ENCODE measurements around the gene CASZ1. TPM values are rescaled to one million over a fixed set of nuclear protein-coding genes. Genes with fewer than 3 reads are reported as not detected.

The CASZ1 gene
- total RNA-seq, 4 donors from 2014 or later = 22.1 to 47.4 (median 28.0) TPM

GRCh38 chr1:10694633-10695627 lies 101.5 kb downstream of the CASZ1 start:
- peaks cover 0 to 49% (median 21%) of the 10 kb centered on the region in 3 donors for H3K4me1 ChIP-seq
- WGBS, 2 donors (ENCODE audit: low coverage in 1 of 2) = 4% methylated on average over 11 of the region's 126 CpGs; no CpG with 5 or more reads in 1 of the 2 donors

GRCh38 chr1:10694274-10694632 lies 102.2 kb downstream of the CASZ1 start:
- peak; percentile 75 for ATAC-seq
- Histone ChIP-seq H3K4me3 (peak overlapping the region; percentile 83 to 86), H3K27me3 (no peaks in the 10 kb centered on the region), H3K4me1 (peaks cover 0 to 55% (median 25%) of the 10 kb centered on the region in 3 donors), H3K9me3 (no peaks in the 10 kb centered on the region), H3K27ac (peak overlapping the region; percentile 93 to 98 (median 94)), H3K36me3 (no peaks in the 10 kb centered on the region)
- no CpG with 5 or more reads among the region's 46 CpGs for WGBS, 2 donors (ENCODE audit: low coverage in 1 of 2)
- TF ChIP-seq EP300 (IDR thresholded peaks at IDR 0.05) (no peak), CTCF (IDR thresholded peaks at IDR 0.05) (peak in 1 of 4 experiments; percentile 18), POLR2A (IDR thresholded peaks at IDR 0.05) (no peak), POLR2AphosphoS5 (IDR thresholded peaks at IDR 0.05) (peak; percentile 30)

More at GRCh38 chr1:10694633-10695627, 101.5 kb downstream of the CASZ1 start:
- no peaks in the 10 kb centered on the region for H3K9me3 ChIP-seq
- H3K36me3 ChIP-seq = no peaks in the 10 kb centered on the region
- H3K4me3 ChIP-seq = peak overlapping the region; percentile 40 to 86
- H3K27ac ChIP-seq = peak overlapping the region; percentile 60 to 98 (median 94)
- ATAC-seq = peak; percentile 93
- no peak for TF ChIP-seq POLR2A (IDR thresholded peaks at IDR 0.05)
- H3K27me3 ChIP-seq = no peaks in the 10 kb centered on the region

GRCh38 chr1:10693497-10694273 lies 102.8 kb downstream of the CASZ1 start:
- Histone ChIP-seq H3K9me3 (no peaks in the 10 kb centered on the region), H3K4me3 (peak overlapping the region; percentile 83 to 86), H3K4me1 (peaks cover 5 to 61% (median 31%) of the 10 kb centered on the region in 3 donors), H3K36me3 (no peaks in the 10 kb centered on the region), H3K27me3 (no peaks in the 10 kb centered on the region), H3K27ac (peak overlapping the region; percentile 93 to 98 (median 94))
- 0% methylated on average over 5 to 30 of the region's 79 CpGs for WGBS, 2 donors (ENCODE audit: low coverage in 1 of 2)
- TF ChIP-seq POLR2A (IDR thresholded peaks at IDR 0.05) (no peak), POLR2AphosphoS5 (IDR thresholded peaks at IDR 0.05) (no peak), EP300 (IDR thresholded peaks at IDR 0.05) (no peak), CTCF (IDR thresholded peaks at IDR 0.05) (no peak)
- peak; percentile 2 for ATAC-seq

GRCh38 chr1:10693152-10693496 lies 103.3 kb downstream of the CASZ1 start:
- Histone ChIP-seq H3K27ac (peak overlapping the region; percentile 5 to 95 (median 80)), H3K27me3 (no peaks in the 10 kb centered on the region), H3K4me1 (peaks cover 5 to 67% (median 35%) of the 10 kb centered on the region in 3 donors), H3K4me3 (peak overlapping the region; percentile 83 to 86), H3K36me3 (no peaks in the 10 kb centered on the region), H3K9me3 (no peaks in the 10 kb centered on the region)
- ATAC-seq = no peak
- WGBS, 2 donors (ENCODE audit: low coverage in 1 of 2) = 23 to 40% methylated on average over 5 of the region's 6 CpGs
- TF ChIP-seq POLR2AphosphoS5 (IDR thresholded peaks at IDR 0.05) (no peak), EP300 (IDR thresholded peaks at IDR 0.05) (no peak), CTCF (IDR thresholded peaks at IDR 0.05) (no peak), POLR2A (IDR thresholded peaks at IDR 0.05) (no peak)

- WGBS, 2 donors (ENCODE audit: low coverage in 1 of 2) = 28 to 69% methylated on average over 4 to 7 of the region's 13 CpGs
- no peaks in the 10 kb centered on the region for H3K9me3 ChIP-seq
- ATAC-seq = no peak
- H3K27me3 ChIP-seq = no peaks in the 10 kb centered on the region
- H3K4me3 ChIP-seq = peak overlapping the region; percentile 83 to 86
- H3K27ac ChIP-seq = peak overlapping the region; percentile 5 to 95 (median 80)
- TF ChIP-seq POLR2A (IDR thresholded peaks at IDR 0.05) (no peak), EP300 (IDR thresholded peaks at IDR 0.05) (no peak), CTCF (IDR thresholded peaks at IDR 0.05) (peak in 2 of 4 experiments; percentile 40 to 51), POLR2AphosphoS5 (IDR thresholded peaks at IDR 0.05) (no peak)
- no peaks in the 10 kb centered on the region for H3K36me3 ChIP-seq
- H3K4me1 ChIP-seq = peaks cover 5 to 73% (median 41%) of the 10 kb centered on the region in 3 donors
Measured at GRCh38 chr1:10692401-10693021, 103.9 kb downstream of the CASZ1 start.
